Articular chondrocyte of knee joint (primary cell): Measurements from ENCODE around the gene FANCC. TPM values are rescaled to one million over a fixed set of nuclear protein-coding genes. Genes with fewer than 3 reads are reported as not detected.

ENCODE experiments used
- small RNA-seq: library from RNA; depleted of rRNA; stranded (forward); fragments of <200 nt; gene quantifications from one replicate; pipeline ENCODE3, GENCODE V24; 2012
- total RNA-seq: library from RNA; depleted of rRNA; stranded (reverse); fragments of >200 nt; gene quantifications from 2 replicates; pipeline ENCODE4 v1.2.3, GENCODE V29; 2012

Gene FANCC
- total RNA-seq, result 7.2 and 7.9 TPM in 2 replicates

GRCh38 chr9:95317119-95317892 lies at the start of gene FANCC:
Gene FANCC, minus strand, starts transcription at chr9:95317709. Its CDS starts 68,418 bp downstream, at chr9:95249291.

Small RNA genes lying within 50 kb of the gene (small RNA-seq; reads per million reads assigned to genes)
- gene MIR23B (140,868 reads per million, percentile 100 among the genes with 10 or more reads in this experiment), gene MIR27B (196,409 reads per million, percentile 100 among the genes with 10 or more reads in this experiment), gene MIR3074 (not detected), gene MIR6081 (not detected), gene RNA5SP288 (2.1 reads per million, percentile 73 among the genes with 10 or more reads in this experiment)

Other genes with a start within 250 kb of the FANCC start
- gene PTCH1, start 199.3 kb upstream of the FANCC start, total RNA-seq, result 6.1 and 7.3 TPM in 2 replicates